ENCODE results near the gene PLEKHO2.
A peak's percentile ranks its signal among the peaks of the same experiment; 100 is the strongest.

The PLEKHO2 gene

DNA sequence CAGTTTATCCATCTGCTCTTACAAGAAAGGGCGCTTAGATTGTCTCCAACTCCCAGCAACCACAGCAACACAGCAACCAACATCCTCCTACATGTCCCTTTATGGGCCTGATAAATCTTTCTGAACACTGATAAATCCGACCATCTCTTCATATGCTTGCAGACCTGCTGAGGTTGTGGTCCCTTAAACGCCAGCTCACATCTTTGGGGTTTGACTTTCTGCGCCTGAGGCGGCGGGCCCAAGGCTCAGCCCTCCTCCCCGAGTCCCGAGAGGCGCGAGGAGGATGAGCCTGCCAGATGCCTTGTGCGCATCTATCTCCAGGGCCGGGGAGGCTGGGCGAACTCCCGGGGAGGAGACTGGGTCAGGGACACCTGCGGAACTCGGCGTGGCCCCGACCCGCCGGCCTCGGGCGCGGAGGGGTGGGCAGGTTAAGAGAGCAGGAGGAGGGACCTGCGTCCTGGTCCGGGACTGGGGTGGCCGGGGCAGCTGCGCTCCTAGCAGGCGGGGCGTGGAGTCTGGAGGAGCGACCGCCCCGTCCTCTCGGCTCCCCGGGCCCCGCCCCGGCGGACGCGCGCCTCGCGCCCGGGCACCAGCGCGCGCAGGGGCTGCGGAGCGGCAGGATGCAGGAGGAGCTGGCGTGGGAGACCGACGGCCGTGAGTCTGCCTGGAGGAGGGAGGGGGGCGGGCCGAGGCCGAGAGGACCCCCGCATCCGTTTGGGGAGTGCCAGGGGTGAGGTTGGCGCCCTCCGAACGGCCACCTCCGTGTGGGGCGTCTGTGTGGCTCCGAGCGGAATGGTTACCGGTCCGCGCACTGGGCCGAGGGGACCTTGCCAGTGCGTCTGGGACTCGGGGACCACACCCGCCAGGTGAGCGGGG is 69.8 kb downstream of the PLEKHO2 start, which contains the start of gene ANKDD1A:
Gene ANKDD1A (plus strand): TSS at position 592 of the 876 bp plus-strand sequence. CDS start 29 bp downstream, at position 621.
- Histone ChIP-seq H3K9me3 (ENCODE audit: control insufficient read depth in 1 of 2, low read length in 2 of 2) (no peaks in the 10 kb centered on the region), H3K9ac (ENCODE audit: low read depth in 1 of 2, low read length in 2 of 2) (peak within 1 kb of the TSS; percentile 1 to 40), H3K27ac (ENCODE audit: low read depth, low read length) (no peak within 1 kb of the TSS)

DNA sequence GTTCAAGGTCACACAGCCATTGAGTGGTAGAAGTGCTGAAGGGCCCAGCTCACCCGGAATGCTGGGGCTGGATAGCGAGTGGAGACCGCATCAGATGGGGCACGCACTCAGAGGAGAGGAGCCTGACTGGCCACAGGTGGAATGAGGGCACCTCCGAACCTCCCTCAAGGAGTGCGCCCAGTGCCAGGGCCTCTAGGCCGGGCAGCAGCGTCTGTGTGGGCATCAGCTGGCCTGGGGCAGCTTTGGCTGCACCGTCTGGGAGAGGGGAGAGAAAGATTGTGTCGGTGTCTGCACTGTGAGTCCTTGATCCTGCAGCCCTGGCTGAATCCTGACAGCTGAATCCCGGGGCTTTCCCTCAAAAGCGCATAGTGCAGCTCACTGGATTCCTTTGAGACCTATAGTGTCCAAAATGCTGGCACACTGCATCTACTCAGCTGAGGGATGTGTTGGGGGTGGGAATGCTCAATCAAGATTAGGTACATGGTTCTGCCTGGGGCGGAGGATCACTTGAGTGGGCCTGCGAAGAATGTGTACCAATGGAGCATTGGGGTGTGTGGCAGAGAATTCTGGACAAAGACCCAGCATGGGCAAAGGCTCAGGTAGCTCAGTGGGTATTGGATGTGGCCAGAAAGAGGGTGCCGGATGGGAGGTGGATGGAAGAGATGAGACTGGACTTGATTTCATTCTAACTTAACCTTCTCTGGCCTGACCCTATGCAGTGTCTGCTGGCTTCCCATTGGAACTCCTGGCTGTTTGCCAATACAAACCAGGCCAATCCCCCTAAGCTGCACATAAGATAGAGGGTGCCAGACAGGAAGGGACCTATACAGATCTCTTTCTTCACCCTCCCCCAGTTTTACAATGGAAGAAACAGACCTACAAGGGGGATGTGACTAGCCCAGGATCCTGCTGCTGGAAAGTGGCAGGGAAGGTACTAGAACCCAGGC is 70.9 kb downstream of the PLEKHO2 start:
- H3K27me3 ChIP-seq (ENCODE audit: control insufficient read depth in 1 of 2, insufficient read depth in 2 of 2, low read length in 2 of 2) = no peaks in the 10 kb centered on the region
- H3K9ac ChIP-seq (ENCODE audit: low read depth in 1 of 2, low read length in 2 of 2) = no peak overlapping the region
- H3K9me3 ChIP-seq (ENCODE audit: control insufficient read depth in 1 of 2, low read length in 2 of 2) = no peaks in the 10 kb centered on the region
- no peak overlapping the region for H3K27ac ChIP-seq (ENCODE audit: low read depth, low read length)
- H3K4me1 ChIP-seq (ENCODE audit: control insufficient read depth in 1 of 2, insufficient read depth in 2 of 2, low read length in 2 of 2) = peaks cover 4 to 5% of the 10 kb centered on the region in 2 donors
- no peaks in the 10 kb centered on the region for H3K36me3 ChIP-seq (ENCODE audit: control insufficient read depth in 1 of 2, insufficient read depth in 2 of 2, low read length in 2 of 2)
- H3K4me3 ChIP-seq (ENCODE audit: low read depth in 1 of 2, low read length in 2 of 2) = peak overlapping the region; percentile 61 to 65

More for the DNA sequence above, 69.8 kb downstream of the PLEKHO2 start, which contains the start of gene ANKDD1A:
- Histone ChIP-seq H3K27me3 (ENCODE audit: control insufficient read depth in 1 of 2, insufficient read depth in 2 of 2, low read length in 2 of 2) (no peaks in the 10 kb centered on the region), H3K36me3 (ENCODE audit: control insufficient read depth in 1 of 2, insufficient read depth in 2 of 2, low read length in 2 of 2) (no peaks in the 10 kb centered on the region), H3K4me3 (ENCODE audit: low read depth in 1 of 2, low read length in 2 of 2) (peak within 1 kb of the TSS; percentile 61 to 65), H3K4me1 (ENCODE audit: control insufficient read depth in 1 of 2, insufficient read depth in 2 of 2, low read length in 2 of 2) (peaks cover 4 to 5% of the 10 kb centered on the region in 2 donors)

- Histone ChIP-seq H3K36me3 (ENCODE audit: control insufficient read depth in 1 of 2, insufficient read depth in 2 of 2, low read length in 2 of 2) (no peaks in the 10 kb centered on the region), H3K27me3 (ENCODE audit: control insufficient read depth in 1 of 2, insufficient read depth in 2 of 2, low read length in 2 of 2) (no peaks in the 10 kb centered on the region), H3K9me3 (ENCODE audit: control insufficient read depth in 1 of 2, low read length in 2 of 2) (no peaks in the 10 kb centered on the region), H3K4me1 (ENCODE audit: control insufficient read depth in 1 of 2, insufficient read depth in 2 of 2, low read length in 2 of 2) (peaks cover 4 to 5% of the 10 kb centered on the region in 2 donors), H3K9ac (ENCODE audit: low read depth in 1 of 2, low read length in 2 of 2) (no peak overlapping the region), H3K27ac (ENCODE audit: low read depth, low read length) (no peak overlapping the region), H3K4me3 (ENCODE audit: low read depth in 1 of 2, low read length in 2 of 2) (no peak overlapping the region)
Measured at GRCh38 chr15:64915518-64916227, 74.0 kb downstream of the PLEKHO2 start.

GRCh38 chr15:64916365-64916764 is 74.7 kb downstream of the PLEKHO2 start:
- Histone ChIP-seq H3K4me1 (ENCODE audit: control insufficient read depth in 1 of 2, insufficient read depth in 2 of 2, low read length in 2 of 2) (peaks cover under 1 to 1% of the 10 kb centered on the region in 2 donors), H3K36me3 (ENCODE audit: control insufficient read depth in 1 of 2, insufficient read depth in 2 of 2, low read length in 2 of 2) (no peaks in the 10 kb centered on the region), H3K9me3 (ENCODE audit: control insufficient read depth in 1 of 2, low read length in 2 of 2) (no peaks in the 10 kb centered on the region), H3K9ac (ENCODE audit: low read depth in 1 of 2, low read length in 2 of 2) (no peak overlapping the region), H3K4me3 (ENCODE audit: low read depth in 1 of 2, low read length in 2 of 2) (no peak overlapping the region), H3K27me3 (ENCODE audit: control insufficient read depth in 1 of 2, insufficient read depth in 2 of 2, low read length in 2 of 2) (no peaks in the 10 kb centered on the region), H3K27ac (ENCODE audit: low read depth, low read length) (no peak overlapping the region)

GRCh38 chr15:64917211-64917610 is 75.5 kb downstream of the PLEKHO2 start:
- no peaks in the 10 kb centered on the region for H3K36me3 ChIP-seq (ENCODE audit: control insufficient read depth in 1 of 2, insufficient read depth in 2 of 2, low read length in 2 of 2)
- H3K27me3 ChIP-seq (ENCODE audit: control insufficient read depth in 1 of 2, insufficient read depth in 2 of 2, low read length in 2 of 2) = no peaks in the 10 kb centered on the region
- H3K4me3 ChIP-seq (ENCODE audit: low read depth in 1 of 2, low read length in 2 of 2) = no peak overlapping the region
- no peaks in the 10 kb centered on the region for H3K4me1 ChIP-seq (ENCODE audit: control insufficient read depth in 1 of 2, insufficient read depth in 2 of 2, low read length in 2 of 2)
- no peak overlapping the region for H3K9ac ChIP-seq (ENCODE audit: low read depth in 1 of 2, low read length in 2 of 2)
- no peaks in the 10 kb centered on the region for H3K9me3 ChIP-seq (ENCODE audit: control insufficient read depth in 1 of 2, low read length in 2 of 2)
- H3K27ac ChIP-seq (ENCODE audit: low read depth, low read length) = no peak overlapping the region

All from duodenal mucosa (tissue), 2 donors.